HepG2 (cell line): ENCODE measurements around the gene POLR1H. TPM values are rescaled to one million over a fixed set of nuclear protein-coding genes. Genes with fewer than 3 reads are reported as not detected.

Experiments used
- AGO2 ChIP-seq: fragments of 200-400 bp; formaldehyde crosslinking; optimal IDR thresholded peaks from 2 replicates; pipeline ENCODE3; 2017; ENCODE audit warnings: mild to moderate bottlenecking, low read depth, low read length, moderate library complexity
- CCAR2 ChIP-seq: fragments of 200-400 bp; formaldehyde crosslinking; optimal IDR thresholded peaks from 2 replicates; pipeline ENCODE3; 2018; ENCODE audit warnings: low read depth, mild to moderate bottlenecking, low read length, moderate library complexity
- CENPX ChIP-seq: sonication (generic); formaldehyde crosslinking; IDR thresholded peaks from 2 replicates; pipeline ENCODE4 v1.9.0; 2021; ENCODE audit warnings: mild to moderate bottlenecking, missing genetic modification reagents, moderate library complexity
- E2F1 ChIP-seq: sonication (generic); formaldehyde crosslinking; IDR thresholded peaks from 2 replicates; pipeline ENCODE4 v1.5.0; 2020; ENCODE audit warnings: missing genetic modification reagents
- KDM3A ChIP-seq: IDR thresholded peaks from 2 replicates; pipeline ENCODE4 v1.6.1; 2018; ENCODE audit warnings: low read depth, missing compliant biosample characterization
- MXD4 ChIP-seq: IDR thresholded peaks from 2 replicates; pipeline ENCODE4 v1.6.1; 2016; ENCODE audit warnings: mild to moderate bottlenecking, missing biosample characterization, missing genetic modification reagents
- MYNN ChIP-seq: sonication (generic); formaldehyde crosslinking; IDR thresholded peaks from 2 replicates; pipeline ENCODE4 v1.4.0; 2020; ENCODE audit warnings: mild to moderate bottlenecking, low read depth, missing genetic modification reagents
- NFAT5 ChIP-seq: sonication (generic); formaldehyde crosslinking; IDR thresholded peaks from 2 replicates; pipeline ENCODE4 v1.4.0; 2020; ENCODE audit warnings: missing genetic modification reagents
- POLR2AphosphoS5 ChIP-seq: IDR thresholded peaks from 2 replicates; pipeline ENCODE4 v1.6.1; 2012; ENCODE audit warnings: low read depth, low read length
- SPEN ChIP-seq: sonication (generic); formaldehyde crosslinking; IDR thresholded peaks from 2 replicates; pipeline ENCODE4 v1.5.1; 2020; ENCODE audit warnings: low read depth, mild to moderate bottlenecking, missing genetic modification reagents
- TRIM22 ChIP-seq: fragments of 450-650 bp; IDR thresholded peaks from 2 replicates; pipeline ENCODE4 v1.6.1; 2017
- ZNF136 ChIP-seq: sonication (generic); formaldehyde crosslinking; IDR thresholded peaks from 2 replicates; pipeline ENCODE4 v1.8.1; 2022; ENCODE audit warnings: low read depth, mild to moderate bottlenecking, moderate library complexity, missing genetic modification reagents
- ZNF296 ChIP-seq: sonication (generic); formaldehyde crosslinking; conservative IDR thresholded peaks from 2 replicates; pipeline ENCODE4 v1.5.0; 2020; ENCODE audit warnings: mild to moderate bottlenecking, missing genetic modification reagents
- ZNF367 ChIP-seq: sonication (generic); formaldehyde crosslinking; IDR thresholded peaks from 2 replicates; pipeline ENCODE4 v1.4.0; 2020; ENCODE audit warnings: missing genetic modification reagents, borderline replicate concordance
- ZNF496 ChIP-seq: sonication (generic); formaldehyde crosslinking; IDR thresholded peaks from 2 replicates; pipeline ENCODE4 v1.8.1; 2023; ENCODE audit warnings: mild to moderate bottlenecking, moderate library complexity, missing genetic modification reagents; ENCODE audit not compliant: insufficient replicate concordance
- ZNF780A ChIP-seq: sonication (generic); formaldehyde crosslinking; IDR thresholded peaks from 2 replicates; pipeline ENCODE4 v1.8.0; 2022; ENCODE audit warnings: mild to moderate bottlenecking, missing genetic modification reagents, moderate library complexity
- polyA plus RNA-seq, 8 experiments: library from polyadenylated mRNA; depleted of rRNA in 3 of 8; stranded (reverse) in 7 of 8; unstranded in 1 of 8; fragments of >200 nt; fragmentation: Illumina TruSeq in 4 of 8; extraction: Trizol in 4 of 8; gene quantifications; 2 replicates each; pipeline versions ENCODE4 v1.2.1 to v1.2.3, GENCODE V29; 2011 to 2016; ENCODE audit warnings: low read depth in 4 of 8, missing spikeins in 1 of 8, mixed read lengths in 1 of 8; ENCODE audit not compliant: insufficient read depth in 1 of 8
- total RNA-seq, 5 experiments: library from RNA; depleted of rRNA; stranded (reverse); fragments of >200 nt; fragmentation: Illumina TruSeq; extraction: Trizol; gene quantifications; 2 replicates each; pipeline ENCODE4 v1.2.3, GENCODE V29; 2016; ENCODE audit warnings: low read depth in 1 of 5
- TF ChIP-seq, protein P1 (sequence below): sonication (generic); formaldehyde crosslinking; IDR thresholded peaks from 2 replicates; pipeline ENCODE4 v1.9.0; 2022; ENCODE audit warnings: missing genetic modification reagents, mild to moderate bottlenecking, borderline replicate concordance
- TF ChIP-seq, protein P2 (sequence below): sonication (generic); formaldehyde crosslinking; IDR thresholded peaks from 2 replicates; pipeline ENCODE4 v1.4.0; 2020; ENCODE audit warnings: mild to moderate bottlenecking, missing genetic modification reagents

Gene POLR1H
- total and polyA plus RNA-seq, 2 of the 13 experiments (the other 11 are each of a cell fraction or from before 2014, with no cell fraction given): 61.4 to 79.8 TPM

DNA sequence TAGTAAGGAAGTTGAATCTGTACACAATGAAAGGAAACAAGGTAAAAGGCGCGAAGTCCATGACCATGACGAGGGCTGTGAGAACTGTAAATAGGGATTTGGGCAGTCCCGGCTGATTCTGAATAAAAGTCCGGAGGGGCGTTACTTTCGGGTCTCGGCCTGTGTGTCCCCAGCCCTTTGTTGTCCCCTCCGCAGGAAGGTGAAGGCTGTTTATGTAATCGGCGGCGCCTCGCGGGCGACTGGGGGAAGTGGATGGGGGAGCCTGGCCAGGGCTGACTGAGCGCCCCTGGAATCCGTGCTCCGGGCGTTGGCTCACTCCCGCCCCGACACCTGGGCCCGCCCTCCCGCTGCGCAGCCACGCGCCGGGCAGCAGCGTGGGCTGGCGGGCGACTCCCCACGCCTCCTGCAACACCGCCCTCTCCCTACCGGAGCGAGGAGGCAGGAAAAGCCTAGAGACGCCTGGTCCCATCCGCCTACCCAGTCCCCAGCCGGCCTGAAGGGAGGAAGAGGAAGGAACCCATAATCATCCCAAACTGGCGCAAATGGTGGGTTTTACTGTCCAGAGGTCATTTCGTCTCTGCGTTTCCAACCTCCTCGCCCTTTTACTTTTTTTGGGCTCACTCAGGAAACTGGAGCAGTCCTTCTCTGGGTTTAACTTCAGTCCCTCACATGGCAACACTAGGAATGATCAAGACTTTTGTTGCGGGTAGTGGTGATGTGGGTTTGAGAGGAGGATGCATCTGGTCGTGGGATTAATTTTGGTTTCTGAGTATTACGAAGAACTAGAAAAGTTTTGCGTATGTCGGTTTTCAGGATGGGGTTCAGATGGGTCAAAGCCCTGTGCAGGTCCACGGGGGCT is 39.7 kb downstream of the POLR1H start (continued):
- TF ChIP-seq MXD4 (CRISPR knock-in tag): peak; percentile 55
- no peak for TF ChIP-seq AGO2
- no peak for TF ChIP-seq TRIM22
- no peak; the same call in none of the 2 replicates for TF ChIP-seq POLR2AphosphoS5
- TF ChIP-seq ZNF496: no peak
- 0 out of 2 replicates have a peak, but pooled peaks have one; percentile 42 for TF ChIP-seq NFAT5 (CRISPR knock-in tag)
- no peak for TF ChIP-seq CENPX (CRISPR knock-in tag)
- TF ChIP-seq, protein P1, sequence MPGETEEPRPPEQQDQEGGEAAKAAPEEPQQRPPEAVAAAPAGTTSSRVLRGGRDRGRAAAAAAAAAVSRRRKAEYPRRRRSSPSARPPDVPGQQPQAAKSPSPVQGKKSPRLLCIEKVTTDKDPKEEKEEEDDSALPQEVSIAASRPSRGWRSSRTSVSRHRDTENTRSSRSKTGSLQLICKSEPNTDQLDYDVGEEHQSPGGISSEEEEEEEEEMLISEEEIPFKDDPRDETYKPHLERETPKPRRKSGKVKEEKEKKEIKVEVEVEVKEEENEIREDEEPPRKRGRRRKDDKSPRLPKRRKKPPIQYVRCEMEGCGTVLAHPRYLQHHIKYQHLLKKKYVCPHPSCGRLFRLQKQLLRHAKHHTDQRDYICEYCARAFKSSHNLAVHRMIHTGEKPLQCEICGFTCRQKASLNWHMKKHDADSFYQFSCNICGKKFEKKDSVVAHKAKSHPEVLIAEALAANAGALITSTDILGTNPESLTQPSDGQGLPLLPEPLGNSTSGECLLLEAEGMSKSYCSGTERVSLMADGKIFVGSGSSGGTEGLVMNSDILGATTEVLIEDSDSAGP: peak; percentile 90
- peak; percentile 90 for TF ChIP-seq SPEN (CRISPR knock-in tag)
- no peak; the same call in 1 of the 2 replicates for TF ChIP-seq E2F1 (CRISPR knock-in tag)
- TF ChIP-seq, protein P2, sequence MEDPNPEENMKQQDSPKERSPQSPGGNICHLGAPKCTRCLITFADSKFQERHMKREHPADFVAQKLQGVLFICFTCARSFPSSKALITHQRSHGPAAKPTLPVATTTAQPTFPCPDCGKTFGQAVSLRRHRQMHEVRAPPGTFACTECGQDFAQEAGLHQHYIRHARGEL (CRISPR knock-in tag): no peak
- TF ChIP-seq KDM3A: peak; percentile 73; the same call in 1 of the 2 replicates
- no peak for TF ChIP-seq CCAR2
- TF ChIP-seq ZNF367 (CRISPR knock-in tag): no peak
- TF ChIP-seq MYNN: no peak
- no peak for TF ChIP-seq ZNF780A (CRISPR knock-in tag)
- no peak for TF ChIP-seq ZNF296 (CRISPR knock-in tag)
- peak; percentile 69; the same call in 1 of the 2 replicates for TF ChIP-seq ZNF136 (CRISPR knock-in tag)
